Fibroblast of lung (primary cell): ENCODE measurements around the gene CHCHD6. TPM values are rescaled to one million over a fixed set of nuclear protein-coding genes. Genes with fewer than 3 reads are reported as not detected.

Source experiments
- DNase-seq, 2 donors: peaks; one replicate each; pipeline versions ENCODE4 v3.0.0 to v3.0.0-alpha.2; 2010; ENCODE audit warnings: low read depth in 2 of 2
- H2AFZ ChIP-seq: 2 replicates; pipeline ENCODE4 v1.5.1; 2012; ENCODE audit warnings: low read length, control low read depth, inconsistent platforms
- H3K27ac ChIP-seq: 2 replicates; pipeline ENCODE4 v1.5.1; 2011; ENCODE audit warnings: low read length, control low read depth; ENCODE audit not compliant: insufficient read depth
- H3K27me3 ChIP-seq: 2 replicates; pipeline ENCODE4 v1.5.1; 2011; ENCODE audit warnings: mild to moderate bottlenecking, low read length; ENCODE audit not compliant: control insufficient read depth, insufficient read depth
- H3K36me3 ChIP-seq: 2 replicates; pipeline ENCODE4 v1.5.1; 2011; ENCODE audit warnings: low read length; ENCODE audit not compliant: control insufficient read depth, insufficient read depth
- H3K4me1 ChIP-seq: 2 replicates; pipeline ENCODE4 v1.5.1; 2011; ENCODE audit warnings: low read length; ENCODE audit not compliant: control insufficient read depth, insufficient read depth; ENCODE audit errors: extremely low read depth
- H3K4me2 ChIP-seq: 2 replicates; pipeline ENCODE4 v1.5.1; 2011; ENCODE audit warnings: low read length, control low read depth; ENCODE audit not compliant: insufficient read depth; ENCODE audit errors: extremely low read depth
- H3K4me3 ChIP-seq, 4 experiments: fragments of 200-600 bp in 1 of 4; sonication (generic) in 1 of 4; replicated peaks in 1 of 4; 2 replicates each; pipeline ENCODE4 v1.5.1; 2011 to 2016; ENCODE audit warnings: low read length in 4 of 4, low read depth in 3 of 4, mild to moderate bottlenecking in 3 of 4, control low read depth in 2 of 4, inconsistent platforms in 1 of 4, mixed read lengths in 1 of 4; ENCODE audit not compliant: insufficient read depth in 1 of 4; ENCODE audit errors: control extremely low read depth in 1 of 4
- H3K79me2 ChIP-seq: 2 replicates; pipeline ENCODE4 v1.5.1; 2012; ENCODE audit warnings: mild to moderate bottlenecking, low read length, inconsistent platforms; ENCODE audit not compliant: control insufficient read depth, insufficient read depth
- H3K9ac ChIP-seq: 2 replicates; pipeline ENCODE4 v1.5.1; 2011; ENCODE audit warnings: mild to moderate bottlenecking, low read length, control low read depth; ENCODE audit not compliant: insufficient read depth
- H3K9me3 ChIP-seq: 2 replicates; pipeline ENCODE4 v1.5.1; 2012; ENCODE audit warnings: low read depth, low read length; ENCODE audit not compliant: control insufficient read depth, insufficient read depth
- H4K20me1 ChIP-seq: 2 replicates; pipeline ENCODE4 v1.5.1; 2011; ENCODE audit warnings: low read length; ENCODE audit not compliant: control insufficient read depth, insufficient read depth; ENCODE audit errors: extremely low read depth
- CTCF ChIP-seq, 2 donors: IDR thresholded peaks in 1 of 2; conservative IDR thresholded peaks in 1 of 2; 1 replicate in 1 of 2; 2 replicates in 1 of 2; pipeline ENCODE4 v1.5.1; 2011 to 2012; ENCODE audit warnings: low read length in 2 of 2, control low read depth in 1 of 2, inconsistent platforms in 1 of 2, low read depth in 1 of 2, mild to moderate bottlenecking in 1 of 2
- EZH2 ChIP-seq: IDR thresholded peaks from 2 replicates; pipeline ENCODE4 v1.5.1; 2012; ENCODE audit warnings: low read length, control low read depth, mild to moderate bottlenecking; ENCODE audit errors: missing control alignments
- polyA plus RNA-seq, 2 donors: library from polyadenylated mRNA; depleted of rRNA in 1 of 2; stranded (reverse) in 1 of 2; unstranded in 1 of 2; fragments of >200 nt; gene quantifications; 2 replicates each; pipeline ENCODE4 v1.2.1, GENCODE V29; 2011 to 2012; ENCODE audit warnings: missing spikeins in 1 of 2
- total RNA-seq: library from RNA; depleted of rRNA; stranded (reverse); fragments of >200 nt; gene quantifications from 2 replicates; pipeline ENCODE4 v1.2.1, GENCODE V29; 2014

CHCHD6 gene
- total and polyA plus RNA-seq, 2 donors (not counting 1 experiment from before 2014, with no cell fraction given): 9.5 to 11.1 TPM

DNA sequence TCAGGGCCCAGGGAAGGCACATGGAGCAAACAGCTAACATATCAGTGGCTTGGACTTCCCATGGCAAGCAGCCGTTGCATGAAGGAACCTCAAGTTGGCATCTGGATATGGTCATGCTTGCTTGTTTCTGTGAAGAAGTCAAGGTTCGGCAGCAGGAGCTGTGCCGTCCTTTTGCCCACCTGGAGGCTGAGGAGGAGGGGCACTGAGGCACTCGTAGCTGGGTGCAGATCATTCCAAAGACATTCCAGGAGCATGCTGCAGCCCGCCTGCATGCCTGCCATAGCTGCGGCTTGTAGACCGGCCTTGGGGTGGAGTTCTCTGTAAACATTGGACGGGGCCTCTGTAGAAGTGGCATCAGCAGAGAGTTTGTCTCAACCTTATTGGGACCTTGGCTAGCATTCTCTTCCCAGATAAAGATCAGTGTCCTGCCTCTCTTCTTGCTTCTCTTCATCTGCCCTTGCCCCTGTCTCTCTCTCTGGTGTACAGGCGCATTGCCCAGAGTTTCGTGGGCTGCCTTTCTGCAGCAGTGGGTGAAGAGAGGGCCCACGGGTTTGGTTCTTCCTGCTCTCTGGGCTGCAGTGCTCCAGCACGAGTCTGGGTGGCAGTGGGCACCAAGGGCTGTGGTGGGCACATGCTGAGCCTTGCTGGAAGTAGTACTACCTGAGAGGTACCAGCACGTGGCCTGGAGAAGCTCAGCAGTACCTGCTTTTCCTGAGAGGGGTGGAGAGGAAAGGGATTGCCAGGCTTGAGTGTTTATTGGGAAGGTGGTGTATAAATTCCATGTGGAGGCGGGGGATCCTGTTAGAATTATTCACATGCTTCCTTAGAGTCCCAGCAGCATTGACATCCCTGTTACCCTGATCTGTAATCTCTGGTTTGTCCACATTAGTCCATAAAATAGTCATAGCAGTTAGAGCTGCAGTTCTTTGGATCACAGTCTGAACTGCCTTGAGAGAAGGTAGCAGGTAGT, 49.4 kb downstream of the CHCHD6 start:
- Histone ChIP-seq H3K9me3 (no peaks in the 10 kb centered on the region), H3K4me3 (no peak overlapping the region), H3K9ac (no peak overlapping the region), H2AFZ (no peak overlapping the region), H3K79me2 (no peaks in the 10 kb centered on the region), H3K36me3 (no peaks in the 10 kb centered on the region), H3K4me1 (peaks cover 2% of the 10 kb centered on the region), H3K27ac (no peak overlapping the region), H4K20me1 (no peaks in the 10 kb centered on the region), H3K27me3 (no peaks in the 10 kb centered on the region), H3K4me2 (no peak overlapping the region)
- DNase-seq: peak; percentile 35 to 85
- no peak for TF ChIP-seq EZH2
- TF ChIP-seq CTCF (conservative IDR thresholded peaks at IDR 0.05 in 1 of 2, IDR thresholded peaks at IDR 0.05 in 1 of 2; ENCODE audit: low read depth in 1 of 2, low read length in 2 of 2): no peak

GRCh38 chr3:126755866-126756265, 51.8 kb downstream of the CHCHD6 start:
- Histone ChIP-seq H3K4me2 (no peak overlapping the region), H4K20me1 (no peaks in the 10 kb centered on the region), H3K79me2 (no peaks in the 10 kb centered on the region), H3K27ac (no peak overlapping the region), H3K9me3 (no peaks in the 10 kb centered on the region), H3K9ac (no peak overlapping the region), H3K4me3 (no peak overlapping the region), H2AFZ (no peak overlapping the region), H3K36me3 (no peaks in the 10 kb centered on the region), H3K27me3 (no peaks in the 10 kb centered on the region), H3K4me1 (peaks cover 2% of the 10 kb centered on the region)
- no peak for DNase-seq
- no peak for TF ChIP-seq EZH2
- TF ChIP-seq CTCF (conservative IDR thresholded peaks at IDR 0.05 in 1 of 2, IDR thresholded peaks at IDR 0.05 in 1 of 2; ENCODE audit: low read depth in 1 of 2, low read length in 2 of 2): no peak

DNA sequence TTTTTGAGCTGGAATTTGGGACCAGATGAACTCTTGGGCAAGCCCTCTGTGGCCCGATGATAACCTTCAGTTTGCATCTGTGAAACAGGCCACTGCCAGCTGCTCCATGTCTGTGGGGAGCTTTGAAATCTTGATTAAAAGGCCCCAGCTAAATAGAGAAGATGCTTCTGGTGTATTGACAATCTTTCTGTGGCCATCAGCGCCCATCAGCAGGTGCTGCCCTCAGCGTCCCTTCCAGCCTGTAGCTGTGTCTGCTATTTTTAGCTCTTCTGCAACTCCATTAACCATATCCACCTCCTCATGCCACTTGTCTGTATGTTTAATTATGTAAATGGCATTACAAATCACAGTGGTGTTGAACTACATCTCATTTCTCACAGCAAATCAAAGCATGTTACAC, 54.0 kb downstream of the CHCHD6 start:
- Histone ChIP-seq H3K4me1 (no peaks in the 10 kb centered on the region), H3K4me3 (no peak overlapping the region), H3K27me3 (no peaks in the 10 kb centered on the region), H3K79me2 (no peaks in the 10 kb centered on the region), H3K9ac (no peak overlapping the region), H3K36me3 (no peaks in the 10 kb centered on the region), H3K4me2 (no peak overlapping the region), H4K20me1 (no peaks in the 10 kb centered on the region), H3K27ac (no peak overlapping the region), H2AFZ (no peak overlapping the region), H3K9me3 (no peaks in the 10 kb centered on the region)
- no peak for DNase-seq
- TF ChIP-seq EZH2: no peak
- no peak for TF ChIP-seq CTCF (conservative IDR thresholded peaks at IDR 0.05 in 1 of 2, IDR thresholded peaks at IDR 0.05 in 1 of 2; ENCODE audit: low read depth in 1 of 2, low read length in 2 of 2)
